KOPT-K1 (cell line): Measurements from ENCODE around the gene MEOX2.

Experiments
- H3K27ac ChIP-seq: fragments of 200-600 bp; sonication (generic); 2 replicates; pipeline ENCODE4 v1.5.1; 2016; ENCODE audit warnings: antibody characterized with exemption, mild to moderate bottlenecking, low read depth, low read length; ENCODE audit not compliant: poor library complexity, severe bottlenecking
- H3K36me3 ChIP-seq: fragments of 200-600 bp; sonication (generic); 2 replicates; pipeline ENCODE4 v1.5.1; 2017; ENCODE audit warnings: antibody characterized with exemption, mild to moderate bottlenecking, low read length, moderate library complexity; ENCODE audit not compliant: insufficient read depth
- H3K9me3 ChIP-seq: fragments of 200-600 bp; sonication (generic); 2 replicates; pipeline ENCODE4 v1.5.1; 2017; ENCODE audit warnings: antibody characterized with exemption, low read length, mild to moderate bottlenecking; ENCODE audit not compliant: insufficient read depth, poor library complexity, severe bottlenecking

Gene MEOX2

DNA sequence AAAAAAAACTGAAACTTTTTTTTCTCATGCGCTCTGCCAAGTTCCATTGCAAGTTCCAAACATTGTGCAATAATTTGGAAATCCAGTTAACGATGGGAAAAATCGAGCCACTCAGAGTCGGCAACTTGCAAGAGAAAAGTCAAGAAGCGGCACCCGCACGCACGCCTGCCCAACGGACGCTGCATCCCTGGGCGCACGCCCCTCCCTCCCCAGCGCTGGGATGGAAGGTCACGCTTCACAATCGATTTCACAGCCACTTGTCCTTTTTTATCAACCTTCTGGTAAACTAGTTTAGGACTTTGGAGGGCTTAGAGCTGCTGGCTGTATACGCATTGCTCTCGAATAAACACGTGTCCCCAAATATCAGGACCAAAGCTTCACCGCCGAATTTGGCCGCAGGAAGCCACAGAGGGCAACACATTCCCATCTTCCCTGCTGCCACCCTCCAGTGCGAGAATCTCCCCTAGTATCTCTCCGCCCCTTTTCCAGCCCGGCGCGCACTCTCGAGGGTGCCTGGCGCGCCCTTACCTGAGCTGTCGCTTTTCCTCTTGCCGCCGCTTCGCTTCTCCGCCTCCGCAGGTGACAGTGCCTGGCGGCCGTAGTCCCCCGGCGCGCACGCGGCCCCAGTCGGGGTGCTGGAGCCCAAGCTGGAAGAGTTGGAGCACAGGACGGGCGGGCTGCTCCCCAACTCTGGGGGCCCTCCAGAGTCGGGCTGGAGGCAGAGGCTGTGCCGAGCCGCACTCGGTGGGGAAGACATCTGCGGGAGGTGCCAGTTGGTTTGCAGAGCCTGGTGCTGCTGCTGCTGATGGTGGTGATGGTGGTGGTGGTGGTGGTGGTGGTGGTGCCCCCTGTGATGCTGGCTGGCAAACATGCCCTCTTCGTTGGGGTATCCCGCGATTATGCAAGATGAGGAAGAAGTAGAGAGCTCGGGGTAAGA, 857 bp downstream of the MEOX2 start:
- Histone ChIP-seq H3K36me3 (no peaks in the 10 kb centered on the region), H3K27ac (no peak overlapping the region), H3K9me3 (peaks cover 4% of the 10 kb centered on the region)

DNA sequence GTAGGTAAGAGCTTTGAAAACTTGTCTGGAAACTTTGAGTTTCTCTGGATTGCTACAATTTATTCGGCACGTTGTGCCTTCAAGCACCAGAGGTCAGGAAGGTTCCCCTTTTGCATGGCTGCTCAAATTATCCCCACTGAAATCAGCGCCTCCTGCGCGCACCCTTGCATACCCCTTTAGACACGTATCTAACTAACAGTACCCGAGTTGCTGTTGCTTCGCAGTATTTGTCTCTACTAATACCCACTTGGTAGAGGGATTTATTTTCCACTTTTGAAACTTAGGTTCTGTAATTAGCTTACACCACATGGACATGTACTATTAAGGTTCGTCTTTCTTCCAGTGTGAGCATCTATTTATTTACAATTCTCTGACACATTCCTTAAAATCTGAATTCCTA, 1.6 kb downstream of the MEOX2 start:
- no peaks in the 10 kb centered on the region for H3K36me3 ChIP-seq
- no peak overlapping the region for H3K27ac ChIP-seq
- peaks cover 4% of the 10 kb centered on the region for H3K9me3 ChIP-seq

DNA sequence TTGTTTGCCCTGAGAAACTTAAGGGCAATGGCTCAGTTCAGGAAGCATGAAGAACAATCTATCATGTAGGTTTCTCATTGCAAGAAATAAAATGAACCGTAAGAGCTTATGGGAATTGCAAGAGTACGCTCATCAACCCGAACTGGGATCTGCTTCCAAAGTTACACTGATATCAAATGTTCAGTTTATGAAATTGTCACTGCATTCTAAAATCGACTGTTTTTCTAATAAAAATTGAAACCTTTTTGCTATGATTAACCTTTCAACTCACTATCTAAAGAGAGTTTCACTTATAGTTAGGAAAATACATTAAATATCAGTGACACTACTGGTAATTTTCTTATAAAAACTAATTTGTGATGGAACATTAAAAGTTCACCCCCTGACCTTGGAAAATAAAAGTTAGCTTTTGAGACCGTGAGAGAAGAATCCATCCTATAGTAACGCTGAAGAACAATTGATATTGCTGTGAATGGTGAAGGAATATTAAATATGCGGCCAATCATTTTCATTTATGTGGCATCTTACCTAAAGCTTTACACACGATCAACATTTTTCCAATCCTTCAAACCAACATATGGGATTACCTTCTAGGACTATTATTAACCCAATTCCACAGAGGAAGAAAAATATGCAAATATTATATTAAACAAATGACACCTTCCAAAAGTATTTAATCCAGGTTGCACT, 2.2 kb downstream of the MEOX2 start:
- no peak overlapping the region for H3K27ac ChIP-seq
- H3K36me3 ChIP-seq = no peaks in the 10 kb centered on the region
- peaks cover 4% of the 10 kb centered on the region for H3K9me3 ChIP-seq

DNA sequence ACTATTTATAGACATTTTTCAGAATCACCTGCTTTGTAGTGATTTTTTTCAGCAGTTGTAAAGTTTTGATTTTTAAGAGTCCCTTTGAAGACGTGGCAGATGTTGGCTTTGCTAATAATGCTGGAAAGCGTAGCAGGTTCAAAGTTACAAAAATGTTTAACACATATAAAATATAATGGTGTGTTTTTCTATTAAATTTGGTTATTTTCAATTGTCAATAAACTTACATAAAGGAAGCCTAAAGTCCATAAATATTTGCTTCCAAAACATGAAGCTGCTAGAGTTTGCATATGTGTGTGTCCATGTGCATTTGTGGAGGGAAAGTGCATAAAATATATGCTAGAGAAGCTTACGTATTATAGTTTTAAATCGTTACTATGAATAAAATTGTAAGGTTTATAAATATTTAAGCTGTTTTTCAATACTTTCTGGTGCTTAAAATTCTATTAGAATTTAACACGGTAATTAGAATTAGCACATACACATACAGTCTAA, 3.7 kb downstream of the MEOX2 start:
- H3K27ac ChIP-seq = no peak overlapping the region
- peaks cover 4% of the 10 kb centered on the region for H3K9me3 ChIP-seq
- H3K36me3 ChIP-seq = no peaks in the 10 kb centered on the region

DNA sequence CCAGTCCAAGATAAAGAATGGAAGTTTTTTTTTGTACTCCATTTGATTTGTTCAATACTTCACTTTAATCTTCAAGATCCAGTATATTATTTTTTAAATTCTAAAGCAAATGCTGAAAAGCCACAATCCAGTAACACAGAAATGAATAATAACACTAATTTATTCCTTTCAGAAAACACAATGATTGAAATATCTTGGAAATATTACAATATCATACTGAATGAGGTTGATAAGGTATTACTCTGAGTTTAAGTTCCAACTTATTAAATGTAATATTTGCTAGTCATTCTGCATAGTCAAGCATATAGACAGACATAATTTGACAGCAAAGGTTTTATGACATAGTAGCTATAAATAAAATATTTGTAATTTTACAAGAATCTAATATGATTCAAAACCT, 4.4 kb downstream of the MEOX2 start:
- H3K36me3 ChIP-seq = no peaks in the 10 kb centered on the region
- no peak overlapping the region for H3K27ac ChIP-seq
- H3K9me3 ChIP-seq = peaks cover 4% of the 10 kb centered on the region

DNA sequence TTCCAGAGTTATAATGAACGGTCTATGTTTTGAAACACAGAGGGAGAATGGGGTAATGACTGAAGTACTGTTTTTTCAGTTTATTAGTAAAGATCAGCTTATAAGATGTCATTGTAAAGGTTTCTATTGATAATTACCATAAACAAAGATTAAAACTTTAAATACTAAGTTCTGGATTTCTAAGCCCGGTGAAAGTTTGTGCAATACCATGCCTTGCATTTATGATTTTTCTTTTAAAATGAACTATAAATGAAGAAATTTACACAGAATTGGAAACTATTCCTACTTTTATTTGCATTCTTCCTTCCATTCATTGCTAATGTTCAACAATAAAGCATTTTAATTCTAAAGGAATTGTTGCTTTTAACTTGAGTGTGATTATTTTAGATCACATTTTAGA, 4.9 kb downstream of the MEOX2 start:
- no peaks in the 10 kb centered on the region for H3K36me3 ChIP-seq
- no peak overlapping the region for H3K27ac ChIP-seq
- peaks cover 1% of the 10 kb centered on the region for H3K9me3 ChIP-seq

DNA sequence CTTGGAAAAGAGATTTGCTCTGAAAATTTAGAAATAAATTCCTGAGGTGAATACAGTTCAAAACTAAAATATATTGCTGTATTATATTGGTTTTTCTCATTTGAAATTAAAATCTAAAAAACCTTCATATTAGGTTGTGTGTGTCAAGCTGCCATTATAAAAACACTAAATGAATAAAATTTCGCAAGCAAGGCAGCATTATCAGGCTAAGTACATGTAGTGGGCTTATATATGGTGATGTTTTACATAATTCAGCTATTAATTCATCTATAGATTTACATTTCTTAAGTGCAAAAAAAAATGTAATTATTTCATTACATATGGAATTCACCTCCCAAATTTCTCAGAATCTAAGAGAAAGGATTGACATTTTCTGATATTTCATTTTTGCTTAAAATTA, 5.3 kb downstream of the MEOX2 start:
- H3K27ac ChIP-seq = no peak overlapping the region
- H3K9me3 ChIP-seq = no peaks in the 10 kb centered on the region
- no peaks in the 10 kb centered on the region for H3K36me3 ChIP-seq

DNA sequence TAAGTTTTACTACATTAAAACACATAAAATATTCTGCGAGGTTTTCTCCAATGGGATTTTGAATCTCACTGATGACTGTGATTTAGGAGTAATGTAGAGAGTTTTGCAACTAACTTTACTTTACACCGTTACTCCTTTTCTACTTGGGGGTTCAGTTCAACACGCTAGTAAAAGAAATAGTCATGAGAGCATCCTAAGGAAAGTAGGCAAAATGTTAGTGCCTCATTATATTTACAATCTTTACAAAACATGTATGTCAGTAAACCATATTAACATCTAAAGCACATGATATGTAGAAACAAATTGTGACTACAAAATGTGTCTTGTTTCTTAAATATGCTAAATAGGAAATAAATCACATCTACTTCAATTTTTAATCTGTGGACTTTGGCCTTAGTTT, 6.0 kb downstream of the MEOX2 start:
- no peaks in the 10 kb centered on the region for H3K36me3 ChIP-seq
- no peak overlapping the region for H3K27ac ChIP-seq
- no peaks in the 10 kb centered on the region for H3K9me3 ChIP-seq

DNA sequence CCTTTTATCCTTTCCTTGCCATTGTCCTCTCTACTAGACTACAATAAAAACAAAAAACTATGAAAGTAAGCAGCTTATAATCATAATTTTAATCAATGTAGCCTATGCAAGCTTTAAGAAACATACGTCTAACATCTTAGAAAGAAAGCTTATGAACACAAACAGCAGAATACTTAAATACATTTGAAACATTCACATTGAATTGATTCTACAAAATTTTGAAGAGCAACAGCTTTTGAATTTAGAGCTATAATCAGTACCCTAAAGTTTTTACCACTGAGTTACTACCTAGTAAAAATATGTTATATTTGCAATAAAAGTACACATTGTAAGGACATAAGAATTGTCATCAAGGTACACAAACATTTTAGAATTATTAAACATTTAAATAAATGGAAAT, 7.2 kb downstream of the MEOX2 start:
- Histone ChIP-seq H3K9me3 (no peaks in the 10 kb centered on the region), H3K27ac (no peak overlapping the region), H3K36me3 (no peaks in the 10 kb centered on the region)

DNA sequence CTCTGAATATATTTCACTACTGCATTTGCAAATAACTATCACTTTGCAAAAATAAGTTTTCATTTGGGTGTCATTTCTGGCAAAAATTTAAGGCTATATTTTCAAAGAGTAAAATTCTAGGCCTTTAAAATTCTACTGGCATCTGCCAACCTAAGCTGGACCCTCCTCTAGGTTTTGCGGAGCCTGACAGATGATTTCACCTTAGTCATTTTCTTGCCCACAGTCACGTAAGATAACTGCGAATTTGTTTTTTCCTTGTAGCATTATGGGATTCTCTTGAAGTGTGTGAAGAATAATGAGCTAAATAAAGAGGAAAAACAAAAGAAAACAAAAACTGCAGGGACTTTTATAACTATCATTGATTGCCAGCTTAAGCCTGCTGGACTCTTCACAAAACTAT, 7.8 kb downstream of the MEOX2 start:
- no peak overlapping the region for H3K27ac ChIP-seq
- no peaks in the 10 kb centered on the region for H3K36me3 ChIP-seq
- H3K9me3 ChIP-seq = no peaks in the 10 kb centered on the region

DNA sequence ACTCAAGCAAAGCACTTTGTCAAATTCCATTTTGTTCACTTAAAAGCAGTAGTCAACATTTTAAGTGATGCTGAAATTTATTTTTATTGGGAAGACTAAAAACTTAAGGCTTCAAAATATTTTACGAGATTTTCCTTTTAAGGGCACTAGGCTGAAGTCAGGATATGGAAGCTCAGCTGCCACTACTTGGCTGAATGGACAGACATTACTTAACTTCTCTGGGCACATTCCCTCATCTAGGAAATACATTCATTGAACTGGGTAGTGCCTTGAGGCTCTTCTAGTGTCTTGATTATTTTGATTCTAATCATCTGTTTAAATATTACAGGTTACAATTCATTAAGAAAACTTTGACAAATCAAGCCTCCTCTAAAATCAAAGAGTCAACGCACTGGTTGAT, 11.1 kb downstream of the MEOX2 start:
- no peaks in the 10 kb centered on the region for H3K9me3 ChIP-seq
- H3K27ac ChIP-seq = no peak overlapping the region

DNA sequence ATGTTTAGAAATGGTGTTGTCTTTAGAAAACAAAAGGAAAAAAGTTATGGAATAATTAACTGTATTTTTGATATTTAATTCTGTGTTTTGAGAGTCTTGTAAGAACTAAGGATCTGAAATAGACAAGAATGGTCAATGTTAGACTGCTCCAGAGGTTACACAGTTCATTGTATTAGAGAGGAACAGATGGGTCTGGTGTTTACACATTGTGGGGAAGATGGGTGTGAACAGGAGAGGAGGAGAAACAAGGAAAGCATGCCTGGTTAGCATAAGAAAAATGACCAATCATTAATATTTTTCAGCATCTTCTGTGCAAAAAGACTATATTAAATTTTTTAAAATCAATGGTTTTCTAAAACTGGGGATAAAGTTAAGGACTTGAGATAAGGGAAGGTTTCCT, 11.9 kb downstream of the MEOX2 start:
- Histone ChIP-seq H3K27ac (no peak overlapping the region), H3K36me3 (no peaks in the 10 kb centered on the region)

More for the DNA sequence above, 11.1 kb downstream of the MEOX2 start:
- no peaks in the 10 kb centered on the region for H3K36me3 ChIP-seq

DNA sequence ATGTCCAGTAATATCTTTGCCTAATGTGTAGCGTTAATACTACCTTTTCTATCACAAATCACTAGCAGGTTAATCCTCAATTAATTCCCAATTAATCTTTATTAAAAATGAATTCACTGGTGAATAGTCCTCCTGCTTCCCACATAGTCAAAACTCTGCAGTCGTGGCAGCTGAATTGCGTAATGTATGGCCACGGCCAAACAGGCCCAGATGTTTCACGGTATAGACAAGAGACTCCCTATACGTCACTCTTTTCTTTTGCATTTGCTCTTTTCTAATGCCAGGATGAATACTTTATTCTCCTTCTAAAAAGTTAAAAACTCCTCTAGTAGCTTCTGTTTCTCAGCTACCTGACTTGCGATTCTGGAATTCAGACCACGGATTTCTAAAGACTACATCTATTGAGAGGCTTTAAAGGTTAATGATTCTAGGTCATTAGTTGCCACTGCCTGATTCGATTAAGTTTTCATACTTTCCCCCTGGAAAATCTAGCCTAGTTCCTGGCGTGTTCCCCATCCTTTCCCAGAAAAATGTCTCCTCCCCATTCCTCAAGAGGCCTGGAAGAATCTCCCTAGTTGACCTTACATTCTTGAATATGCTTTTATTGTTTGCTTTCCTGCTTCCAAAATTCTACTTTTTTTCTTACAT, 16.9 kb downstream of the MEOX2 start:
- Histone ChIP-seq H3K9me3 (no peaks in the 10 kb centered on the region), H3K36me3 (no peaks in the 10 kb centered on the region), H3K27ac (no peak overlapping the region)

More for the DNA sequence above, 11.9 kb downstream of the MEOX2 start:
- no peaks in the 10 kb centered on the region for H3K9me3 ChIP-seq

DNA sequence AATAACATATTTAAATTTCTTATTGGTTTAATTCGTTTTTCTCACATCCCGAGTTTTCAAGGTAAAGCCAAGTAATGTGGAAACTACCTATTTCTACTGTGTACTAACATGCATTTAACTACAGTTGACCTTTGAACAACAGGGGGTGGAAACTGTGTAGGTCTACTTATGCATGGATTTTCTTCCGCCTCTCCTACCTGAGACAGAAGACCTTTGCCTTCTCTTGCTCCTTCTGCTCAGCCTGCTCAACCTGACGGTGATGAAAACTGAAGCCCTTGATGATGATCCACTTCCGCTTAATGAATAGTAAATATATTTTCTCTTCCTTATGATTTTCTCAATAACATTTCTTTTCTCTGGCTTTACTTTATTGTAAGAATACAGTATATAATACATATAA, 18.5 kb downstream of the MEOX2 start:
- H3K9me3 ChIP-seq = no peaks in the 10 kb centered on the region
- H3K27ac ChIP-seq = no peak overlapping the region
- no peaks in the 10 kb centered on the region for H3K36me3 ChIP-seq

DNA sequence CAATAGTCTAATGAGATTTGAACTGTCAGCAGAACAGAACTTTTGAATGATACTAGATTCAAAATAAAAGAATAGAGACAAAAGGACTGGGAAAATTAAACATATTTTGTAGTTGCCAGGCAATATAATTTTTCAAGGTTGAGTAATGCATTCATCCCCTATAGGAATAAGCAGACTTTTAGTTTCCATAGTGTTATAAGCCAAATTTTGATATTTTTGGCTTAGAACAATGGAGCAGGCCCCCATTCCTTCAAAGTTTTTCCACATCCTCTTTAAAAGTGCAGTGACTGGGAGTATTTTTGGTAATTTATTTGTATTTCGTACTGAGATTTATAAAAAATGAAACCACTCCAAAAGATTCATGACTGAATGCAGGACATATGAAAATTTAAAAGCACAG, 24.0 kb downstream of the MEOX2 start:
- H3K9me3 ChIP-seq = no peaks in the 10 kb centered on the region
- no peak overlapping the region for H3K27ac ChIP-seq
- no peaks in the 10 kb centered on the region for H3K36me3 ChIP-seq
